ENCODE measurements around the gene PPIF. TPM values are rescaled to one million over a fixed set of nuclear protein-coding genes. Genes with fewer than 3 reads are reported as not detected.

PPIF gene
- total and polyA plus RNA-seq, 2 of the 13 experiments (the other 11 are each of a cell fraction or from before 2014, with no cell fraction given) = 147 to 157 TPM

DNA sequence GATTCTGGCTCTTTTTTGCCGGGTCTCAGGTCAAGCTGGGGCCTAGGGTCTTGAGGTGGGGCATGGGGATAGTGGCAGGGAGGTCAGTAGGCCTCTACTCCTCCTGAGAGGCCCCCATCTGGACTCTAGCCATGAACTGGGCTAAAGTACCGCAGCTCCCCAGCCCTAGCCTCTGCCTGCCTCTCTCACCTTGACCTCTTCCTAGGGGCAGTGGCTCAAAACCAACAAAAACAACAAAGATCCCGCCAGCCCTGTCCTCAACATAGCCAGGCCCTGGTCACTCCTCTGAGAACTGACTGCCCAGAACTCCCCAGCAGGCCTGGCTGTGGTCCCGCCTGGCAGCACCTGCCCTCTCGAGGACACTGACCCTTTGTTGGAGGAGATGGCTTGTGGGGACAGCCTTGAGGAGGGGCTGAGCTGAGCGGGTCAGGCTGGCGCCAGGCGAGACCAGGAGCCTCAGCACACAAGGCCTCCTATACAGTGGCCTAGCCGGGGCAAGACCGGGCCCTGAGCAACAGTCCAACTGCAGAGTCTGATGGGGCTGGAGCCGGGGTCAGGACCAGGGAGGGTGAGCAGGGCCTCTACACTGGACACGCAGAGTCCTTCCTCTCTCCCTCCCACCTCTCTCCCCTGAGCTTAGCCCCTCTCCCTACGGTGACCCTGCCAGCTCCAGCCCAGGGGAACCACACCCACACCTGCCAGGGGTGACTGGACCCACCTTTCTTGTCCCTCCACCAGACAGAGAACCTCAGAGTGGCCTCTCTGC, 11.6 kb upstream of the PPIF start (continued):
- no peak for TF ChIP-seq ISX (CRISPR knock-in tag; conservative IDR thresholded peaks at IDR 0.05)
- TF ChIP-seq, protein P1, sequence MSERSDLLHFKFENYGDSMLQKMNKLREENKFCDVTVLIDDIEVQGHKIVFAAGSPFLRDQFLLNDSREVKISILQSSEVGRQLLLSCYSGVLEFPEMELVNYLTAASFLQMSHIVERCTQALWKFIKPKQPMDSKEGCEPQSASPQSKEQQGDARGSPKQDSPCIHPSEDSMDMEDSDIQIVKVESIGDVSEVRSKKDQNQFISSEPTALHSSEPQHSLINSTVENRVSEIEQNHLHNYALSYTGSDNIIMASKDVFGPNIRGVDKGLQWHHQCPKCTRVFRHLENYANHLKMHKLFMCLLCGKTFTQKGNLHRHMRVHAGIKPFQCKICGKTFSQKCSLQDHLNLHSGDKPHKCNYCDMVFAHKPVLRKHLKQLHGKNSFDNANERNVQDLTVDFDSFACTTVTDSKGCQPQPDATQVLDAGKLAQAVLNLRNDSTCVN (CRISPR knock-in tag; IDR thresholded peaks at IDR 0.05; ENCODE audit: borderline replicate concordance) = peak; percentile 38; the same call in 1 of the 2 replicates
- TF ChIP-seq, protein P2, sequence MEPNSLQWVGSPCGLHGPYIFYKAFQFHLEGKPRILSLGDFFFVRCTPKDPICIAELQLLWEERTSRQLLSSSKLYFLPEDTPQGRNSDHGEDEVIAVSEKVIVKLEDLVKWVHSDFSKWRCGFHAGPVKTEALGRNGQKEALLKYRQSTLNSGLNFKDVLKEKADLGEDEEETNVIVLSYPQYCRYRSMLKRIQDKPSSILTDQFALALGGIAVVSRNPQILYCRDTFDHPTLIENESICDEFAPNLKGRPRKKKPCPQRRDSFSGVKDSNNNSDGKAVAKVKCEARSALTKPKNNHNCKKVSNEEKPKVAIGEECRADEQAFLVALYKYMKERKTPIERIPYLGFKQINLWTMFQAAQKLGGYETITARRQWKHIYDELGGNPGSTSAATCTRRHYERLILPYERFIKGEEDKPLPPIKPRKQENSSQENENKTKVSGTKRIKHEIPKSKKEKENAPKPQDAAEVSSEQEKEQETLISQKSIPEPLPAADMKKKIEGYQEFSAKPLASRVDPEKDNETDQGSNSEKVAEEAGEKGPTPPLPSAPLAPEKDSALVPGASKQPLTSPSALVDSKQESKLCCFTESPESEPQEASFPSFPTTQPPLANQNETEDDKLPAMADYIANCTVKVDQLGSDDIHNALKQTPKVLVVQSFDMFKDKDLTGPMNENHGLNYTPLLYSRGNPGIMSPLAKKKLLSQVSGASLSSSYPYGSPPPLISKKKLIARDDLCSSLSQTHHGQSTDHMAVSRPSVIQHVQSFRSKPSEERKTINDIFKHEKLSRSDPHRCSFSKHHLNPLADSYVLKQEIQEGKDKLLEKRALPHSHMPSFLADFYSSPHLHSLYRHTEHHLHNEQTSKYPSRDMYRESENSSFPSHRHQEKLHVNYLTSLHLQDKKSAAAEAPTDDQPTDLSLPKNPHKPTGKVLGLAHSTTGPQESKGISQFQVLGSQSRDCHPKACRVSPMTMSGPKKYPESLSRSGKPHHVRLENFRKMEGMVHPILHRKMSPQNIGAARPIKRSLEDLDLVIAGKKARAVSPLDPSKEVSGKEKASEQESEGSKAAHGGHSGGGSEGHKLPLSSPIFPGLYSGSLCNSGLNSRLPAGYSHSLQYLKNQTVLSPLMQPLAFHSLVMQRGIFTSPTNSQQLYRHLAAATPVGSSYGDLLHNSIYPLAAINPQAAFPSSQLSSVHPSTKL (CRISPR knock-in tag; IDR thresholded peaks at IDR 0.05) = peak; percentile 94
- peak; percentile 93 for TF ChIP-seq TBX2 (CRISPR knock-in tag; IDR thresholded peaks at IDR 0.05; ENCODE audit: borderline replicate concordance)
- TF ChIP-seq ZNF205 (CRISPR knock-in tag; IDR thresholded peaks at IDR 0.05) = peak; percentile 76
- no peak for TF ChIP-seq MZF1 (CRISPR knock-in tag; IDR thresholded peaks at IDR 0.05; ENCODE audit: borderline replicate concordance)
- peak; percentile 82 for TF ChIP-seq MYC (CRISPR knock-in tag; IDR thresholded peaks at IDR 0.05; ENCODE audit: borderline replicate concordance)
- TF ChIP-seq ZNF616 (CRISPR knock-in tag; IDR thresholded peaks at IDR 0.05; ENCODE audit: low read depth) = peak; percentile 25; the same call in 1 of the 2 replicates
- peak; percentile 38; the same call in 1 of the 2 replicates for TF ChIP-seq ELF1 (CRISPR knock-in tag; IDR thresholded peaks at IDR 0.05)
- TF ChIP-seq KDM3A (CRISPR knock-in tag; IDR thresholded peaks at IDR 0.05; ENCODE audit: low read depth) = no peak
- TF ChIP-seq, protein P3, sequence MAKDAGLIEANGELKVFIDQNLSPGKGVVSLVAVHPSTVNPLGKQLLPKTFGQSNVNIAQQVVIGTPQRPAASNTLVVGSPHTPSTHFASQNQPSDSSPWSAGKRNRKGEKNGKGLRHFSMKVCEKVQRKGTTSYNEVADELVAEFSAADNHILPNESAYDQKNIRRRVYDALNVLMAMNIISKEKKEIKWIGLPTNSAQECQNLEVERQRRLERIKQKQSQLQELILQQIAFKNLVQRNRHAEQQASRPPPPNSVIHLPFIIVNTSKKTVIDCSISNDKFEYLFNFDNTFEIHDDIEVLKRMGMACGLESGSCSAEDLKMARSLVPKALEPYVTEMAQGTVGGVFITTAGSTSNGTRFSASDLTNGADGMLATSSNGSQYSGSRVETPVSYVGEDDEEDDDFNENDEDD (CRISPR knock-in tag; IDR thresholded peaks at IDR 0.05; ENCODE audit: borderline replicate concordance) = peak; percentile 83; the same call in 1 of the 2 replicates
- TF ChIP-seq, protein P4, sequence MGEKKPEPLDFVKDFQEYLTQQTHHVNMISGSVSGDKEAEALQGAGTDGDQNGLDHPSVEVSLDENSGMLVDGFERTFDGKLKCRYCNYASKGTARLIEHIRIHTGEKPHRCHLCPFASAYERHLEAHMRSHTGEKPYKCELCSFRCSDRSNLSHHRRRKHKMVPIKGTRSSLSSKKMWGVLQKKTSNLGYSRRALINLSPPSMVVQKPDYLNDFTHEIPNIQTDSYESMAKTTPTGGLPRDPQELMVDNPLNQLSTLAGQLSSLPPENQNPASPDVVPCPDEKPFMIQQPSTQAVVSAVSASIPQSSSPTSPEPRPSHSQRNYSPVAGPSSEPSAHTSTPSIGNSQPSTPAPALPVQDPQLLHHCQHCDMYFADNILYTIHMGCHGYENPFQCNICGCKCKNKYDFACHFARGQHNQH (CRISPR knock-in tag; IDR thresholded peaks at IDR 0.05) = peak; percentile 95
- TF ChIP-seq SRF (IDR thresholded peaks at IDR 0.05; ENCODE audit: low read depth, low read length) = no peak
- TF ChIP-seq FOXO1 (CRISPR knock-in tag; IDR thresholded peaks at IDR 0.05) = peak; percentile 93
- TF ChIP-seq HHEX (CRISPR knock-in tag; IDR thresholded peaks at IDR 0.05) = no peak
- TF ChIP-seq FOXJ3 (CRISPR knock-in tag; IDR thresholded peaks at IDR 0.05; ENCODE audit: borderline replicate concordance) = peak; percentile 87; the same call in 1 of the 2 replicates
- peak; percentile 85 for TF ChIP-seq HNF4A (CRISPR knock-in tag; IDR thresholded peaks at IDR 0.05)
- TF ChIP-seq HOXA5 (CRISPR knock-in tag; IDR thresholded peaks at IDR 0.05) = peak; percentile 35; the same call in 1 of the 2 replicates
- peak; percentile 92 for TF ChIP-seq ZSCAN9 (CRISPR knock-in tag; IDR thresholded peaks at IDR 0.05; ENCODE audit: borderline replicate concordance)
- peak; percentile 75 for TF ChIP-seq PHF8 (CRISPR knock-in tag; IDR thresholded peaks at IDR 0.05)
- TF ChIP-seq, protein P5, sequence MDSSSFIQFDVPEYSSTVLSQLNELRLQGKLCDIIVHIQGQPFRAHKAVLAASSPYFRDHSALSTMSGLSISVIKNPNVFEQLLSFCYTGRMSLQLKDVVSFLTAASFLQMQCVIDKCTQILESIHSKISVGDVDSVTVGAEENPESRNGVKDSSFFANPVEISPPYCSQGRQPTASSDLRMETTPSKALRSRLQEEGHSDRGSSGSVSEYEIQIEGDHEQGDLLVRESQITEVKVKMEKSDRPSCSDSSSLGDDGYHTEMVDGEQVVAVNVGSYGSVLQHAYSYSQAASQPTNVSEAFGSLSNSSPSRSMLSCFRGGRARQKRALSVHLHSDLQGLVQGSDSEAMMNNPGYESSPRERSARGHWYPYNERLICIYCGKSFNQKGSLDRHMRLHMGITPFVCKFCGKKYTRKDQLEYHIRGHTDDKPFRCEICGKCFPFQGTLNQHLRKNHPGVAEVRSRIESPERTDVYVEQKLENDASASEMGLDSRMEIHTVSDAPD (CRISPR knock-in tag; IDR thresholded peaks at IDR 0.05) = peak; percentile 90; the same call in 1 of the 2 replicates

All from HepG2 (cell line).